CD4-positive, alpha-beta T cell (primary cell): ENCODE measurements around the gene PCGF3. TPM values are rescaled to one million over a fixed set of nuclear protein-coding genes. Genes with fewer than 3 reads are reported as not detected.

Source experiments
- ATAC-seq: fragments of 200-7000 bp; cut with Tn5 transposase; one replicate; pipeline ENCODE4 v1.10.0; 2022; ENCODE audit warnings: mild to moderate bottlenecking; ENCODE audit not compliant: poor library complexity
- CTCF ChIA-PET: fragments of 350-600 bp; sonication (Branson Sonifier 250); formaldehyde crosslinking; loops from one replicate; lab custom pipeline; 2021; ENCODE audit warnings: antibody characterized with exemption, inconsistent platforms; lab: Charles Lee
- POLR2A ChIA-PET: fragments of 350-600 bp; sonication (Branson Sonifier 250); formaldehyde crosslinking; loops from one replicate; lab custom pipeline; 2021; ENCODE audit warnings: antibody characterized with exemption, inconsistent platforms; lab: Charles Lee
- DNase-seq, 14 experiments: peaks; one replicate each; pipeline ENCODE4 v3.0.0-alpha.2; 2013 to 2020; ENCODE audit warnings: mixed read lengths in 2 of 14
- H3K27ac ChIP-seq, 2 donors: one replicate each; pipeline versions ENCODE4 v1.5.1 to v1.7.0; 2013; ENCODE audit warnings: low read length in 2 of 2, low read depth in 1 of 2, mild to moderate bottlenecking in 1 of 2
- H3K27me3 ChIP-seq, 2 experiments: 1 replicate in 1 of 2; 2 replicates in 1 of 2; pipeline versions ENCODE4 v1.6.1 to v1.7.0; 2013; ENCODE audit warnings: low read length in 2 of 2, control low read depth in 1 of 2, mild to moderate bottlenecking in 1 of 2, moderate library complexity in 1 of 2; ENCODE audit not compliant: insufficient read depth in 2 of 2, control insufficient read depth in 1 of 2
- H3K36me3 ChIP-seq: one replicate; pipeline ENCODE4 v1.6.1; 2013; ENCODE audit warnings: low read length, control low read depth; ENCODE audit not compliant: insufficient read depth
- H3K4me1 ChIP-seq: one replicate; pipeline ENCODE4 v1.6.1; 2013; ENCODE audit warnings: low read length, control low read depth; ENCODE audit not compliant: insufficient read depth
- H3K4me3 ChIP-seq: one replicate; pipeline ENCODE4 v1.5.1; 2013; ENCODE audit warnings: mild to moderate bottlenecking, low read length, moderate library complexity
- H3K9me3 ChIP-seq, 2 experiments: 1 replicate in 1 of 2; 2 replicates in 1 of 2; pipeline versions ENCODE4 v1.6.1 to v1.7.0; 2013; ENCODE audit warnings: low read length in 2 of 2, mild to moderate bottlenecking in 2 of 2, control low read depth in 1 of 2, moderate library complexity in 1 of 2; ENCODE audit not compliant: control insufficient read depth in 1 of 2, insufficient read depth in 1 of 2
- H3K27ac Mint-ChIP-seq: one replicate; pipeline ENCODE4 v1.8.0; 2020; ENCODE audit warnings: mixed read lengths
- H3K27me3 Mint-ChIP-seq: one replicate; pipeline ENCODE4 v1.8.0; 2021; ENCODE audit warnings: mixed read lengths
- H3K36me3 Mint-ChIP-seq: one replicate; pipeline ENCODE4 v1.8.0; 2021; ENCODE audit warnings: low read depth, mixed read lengths
- H3K4me1 Mint-ChIP-seq: one replicate; pipeline ENCODE4 v1.8.0; 2021; ENCODE audit warnings: low read depth, mixed read lengths
- H3K4me3 Mint-ChIP-seq: one replicate; pipeline ENCODE4 v1.8.0; 2020; ENCODE audit warnings: mild to moderate bottlenecking, mixed read lengths
- H3K9me3 Mint-ChIP-seq: one replicate; pipeline ENCODE4 v1.8.0; 2020; ENCODE audit warnings: mixed read lengths
- intact Hi-C, 2 experiments: fragments of 100-400 bp; cut with DNase I in 1 of 2; cut with micrococcal nuclease in 1 of 2; formaldehyde crosslinking; loops; one replicate each; pipeline versions ENCODE4 v1.15.1 to v1.9.0; 2023 to 2025; cut with DNase I, micrococcal nuclease
- total RNA-seq, 174 experiments: library from RNA in 2 of 174; stranded (reverse) in 2 of 174; gene quantifications; one replicate each; pipeline ENCODE4 v1.2.3 and lab custom pipeline; 2021 to 2026
- TF ChIP-seq, protein P1 (sequence below): fragments of 200-600 bp; IDR thresholded peaks from one replicate; pipeline ENCODE4 v1.8.0; 2022; ENCODE audit warnings: antibody characterized with exemption, mild to moderate bottlenecking

The PCGF3 gene
- total RNA-seq, 2 experiments from 2014 or later: 45.1 to 48.6 TPM

DNA sequence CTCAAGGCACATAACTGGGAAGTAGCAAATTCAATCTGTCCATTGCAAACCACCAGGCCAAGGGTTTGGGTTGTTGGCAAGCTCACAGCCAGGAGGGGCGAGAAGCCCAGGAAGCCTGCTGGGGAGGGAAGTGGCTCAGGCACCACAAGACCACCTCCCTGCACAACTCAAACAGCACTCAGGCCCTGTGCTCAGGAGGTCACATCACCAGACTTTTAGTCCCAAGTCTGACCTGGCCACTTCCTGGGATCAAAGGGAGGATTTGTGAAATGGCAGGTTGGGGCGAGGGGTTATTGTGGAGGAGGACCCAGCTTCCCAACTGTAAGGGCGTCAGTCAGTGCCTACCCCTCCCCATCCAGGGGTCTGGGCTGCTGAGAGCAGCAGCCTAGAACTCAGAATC lies 33.9 kb upstream of the PCGF3 start:
- DNase-seq (no peak), ATAC-seq (no peak)
- H3K27me3 Mint-ChIP-seq: no peaks in the 10 kb centered on the region
- peaks cover 4% of the 10 kb centered on the region for H3K4me1 Mint-ChIP-seq
- no peaks in the 10 kb centered on the region for H3K9me3 Mint-ChIP-seq
- H3K4me3 Mint-ChIP-seq: peak overlapping the region; percentile 75
- H3K27ac ChIP-seq: no peak overlapping the region
- H3K4me3 ChIP-seq: no peak overlapping the region
- peaks cover 34% of the 10 kb centered on the region for H3K36me3 Mint-ChIP-seq
- H3K27me3 ChIP-seq: no peaks in the 10 kb centered on the region
- peaks cover 22% of the 10 kb centered on the region for H3K36me3 ChIP-seq
- peaks cover 21% of the 10 kb centered on the region for H3K4me1 ChIP-seq
- TF ChIP-seq, protein P1, sequence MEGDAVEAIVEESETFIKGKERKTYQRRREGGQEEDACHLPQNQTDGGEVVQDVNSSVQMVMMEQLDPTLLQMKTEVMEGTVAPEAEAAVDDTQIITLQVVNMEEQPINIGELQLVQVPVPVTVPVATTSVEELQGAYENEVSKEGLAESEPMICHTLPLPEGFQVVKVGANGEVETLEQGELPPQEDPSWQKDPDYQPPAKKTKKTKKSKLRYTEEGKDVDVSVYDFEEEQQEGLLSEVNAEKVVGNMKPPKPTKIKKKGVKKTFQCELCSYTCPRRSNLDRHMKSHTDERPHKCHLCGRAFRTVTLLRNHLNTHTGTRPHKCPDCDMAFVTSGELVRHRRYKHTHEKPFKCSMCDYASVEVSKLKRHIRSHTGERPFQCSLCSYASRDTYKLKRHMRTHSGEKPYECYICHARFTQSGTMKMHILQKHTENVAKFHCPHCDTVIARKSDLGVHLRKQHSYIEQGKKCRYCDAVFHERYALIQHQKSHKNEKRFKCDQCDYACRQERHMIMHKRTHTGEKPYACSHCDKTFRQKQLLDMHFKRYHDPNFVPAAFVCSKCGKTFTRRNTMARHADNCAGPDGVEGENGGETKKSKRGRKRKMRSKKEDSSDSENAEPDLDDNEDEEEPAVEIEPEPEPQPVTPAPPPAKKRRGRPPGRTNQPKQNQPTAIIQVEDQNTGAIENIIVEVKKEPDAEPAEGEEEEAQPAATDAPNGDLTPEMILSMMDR: no peak
- POLR2A ChIA-PET: no interaction called here
- no peaks in the 10 kb centered on the region for H3K9me3 ChIP-seq
- H3K27ac Mint-ChIP-seq: no peak overlapping the region
- intact Hi-C loops: loop anchor here (5.0 to 10.0 kb wide), 5 partner anchors 169 to 1333 kb away; partner anchors contain the start of genes GAK (in 1 of the 2), IDUA (in 1 of the 2), NELFA (in 1 of the 2) and TMEM175 (in 1 of the 2)
- CTCF ChIA-PET: no interaction called here

GRCh38 chr4:673349-674091 lies 32.1 kb upstream of the PCGF3 start:
- ChIA-PET POLR2A (interaction anchor here (1.0 to 4.7 kb wide), 9 partner anchors 9 to 575 kb away, joined by 3 to 64 read pairs (median 7); partner anchors contain the start of genes CTBP1, GAK, IDUA and TMEM175), CTCF (interaction anchor here (1.0 to 1.6 kb wide), 4 partner anchors 7 to 429 kb away, joined by 4 to 6 read pairs (median 4); no protein-coding TSS in a partner anchor)
- no peak for DNase-seq
- Mint-ChIP-seq H3K36me3 (peaks cover 34% of the 10 kb centered on the region), H3K27me3 (no peaks in the 10 kb centered on the region), H3K27ac (peak overlapping the region; percentile 87), H3K9me3 (no peaks in the 10 kb centered on the region), H3K4me1 (peaks cover 4% of the 10 kb centered on the region), H3K4me3 (peak overlapping the region; percentile 81)
- peaks cover 21% of the 10 kb centered on the region for H3K4me1 ChIP-seq
- ATAC-seq: no peak
- H3K4me3 ChIP-seq: peak overlapping the region; percentile 74
- H3K36me3 ChIP-seq: peaks cover 22% of the 10 kb centered on the region
- H3K27ac ChIP-seq: no peak overlapping the region
- H3K27me3 ChIP-seq: no peaks in the 10 kb centered on the region
- no peaks in the 10 kb centered on the region for H3K9me3 ChIP-seq
- TF ChIP-seq, protein P1: no peak
- intact Hi-C loops: loop anchor here (1.0 to 10.0 kb wide), 8 partner anchors 31 to 1331 kb away; partner anchors contain the start of genes PCGF3 (in 2 of the 2), GAK (in 1 of the 2), IDUA (in 1 of the 2) and NELFA (in 1 of the 2)

DNA sequence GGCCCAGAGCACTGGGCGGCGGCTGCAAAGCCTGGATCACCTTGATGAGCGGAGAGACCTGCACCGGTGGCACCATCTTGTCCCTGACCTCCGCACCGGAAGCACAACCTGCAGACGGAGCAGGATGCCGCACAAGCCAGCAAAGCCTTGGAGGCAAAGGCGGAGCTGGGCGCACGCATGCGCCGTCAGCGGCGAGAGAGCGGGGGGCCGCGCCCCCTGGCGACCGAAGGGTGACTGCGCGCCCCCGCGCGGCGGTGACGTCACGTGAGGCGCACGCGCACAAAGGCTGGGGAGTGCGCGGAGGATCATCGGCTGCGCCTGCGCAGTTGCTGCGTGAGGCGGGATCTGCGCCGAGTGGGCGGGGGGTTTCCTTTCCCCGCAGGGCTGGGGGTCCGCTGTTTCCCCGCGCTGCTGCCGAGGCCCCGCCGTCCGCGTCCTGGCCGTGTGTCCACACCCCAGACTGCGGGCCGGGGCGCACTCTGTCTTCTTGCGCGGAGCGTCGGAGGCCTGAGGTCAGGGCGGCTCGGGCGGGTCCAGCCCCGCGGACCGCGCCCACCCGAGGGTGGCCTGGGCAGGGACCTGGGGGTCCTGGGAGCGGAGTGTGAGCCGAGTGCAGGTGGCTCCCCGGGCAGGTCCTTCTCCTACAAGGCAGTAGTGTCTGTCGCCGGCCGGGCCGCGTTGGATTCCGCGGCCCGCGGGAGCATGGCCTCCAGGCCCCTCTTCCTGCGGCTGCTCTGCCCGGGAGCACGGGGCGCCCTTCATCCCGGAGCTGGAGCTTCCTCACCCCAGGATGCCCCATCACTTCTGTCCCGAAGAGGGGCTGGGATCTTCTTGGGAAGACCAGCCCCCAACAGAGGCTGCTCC lies 31.2 kb upstream of the PCGF3 start, which contains the start of the genes ATP5ME and MYL5:
ATP5ME (minus strand) TSS at position 105 of the 864 bp plus-strand sequence; CDS start at position 76, 29 bp downstream.
MYL5 (plus strand) TSS at position 371 of the 864 bp plus-strand sequence. CDS start 3,485 bp downstream, outside the sequence.
- CTCF ChIA-PET: interaction anchor here (1.0 to 1.6 kb wide), 5 partner anchors 8 to 432 kb away, joined by 3 to 6 read pairs (median 4); no protein-coding TSS in a partner anchor
- H3K4me3 ChIP-seq: peak within 1 kb of the TSS; percentile 88
- peaks cover 21% of the 10 kb centered on the region for H3K4me1 ChIP-seq
- DNase-seq (peak; percentile 96 to 99 (median 97)), ATAC-seq (peak; percentile 91)
- H3K4me1 Mint-ChIP-seq: peaks cover 4% of the 10 kb centered on the region
- TF ChIP-seq, protein P1: peak; percentile 90
- H3K27me3 Mint-ChIP-seq: no peaks in the 10 kb centered on the region
- POLR2A ChIA-PET: interaction anchor here (0.5 to 4.7 kb wide), 14 partner anchors 10 to 1038 kb away, joined by 3 to 64 read pairs (median 4); partner anchors contain the start of genes CTBP1, GAK, IDUA and SLBP
- no peaks in the 10 kb centered on the region for H3K27me3 ChIP-seq
- no peaks in the 10 kb centered on the region for H3K9me3 ChIP-seq
- H3K9me3 Mint-ChIP-seq: no peaks in the 10 kb centered on the region
- peaks cover 34% of the 10 kb centered on the region for H3K36me3 Mint-ChIP-seq
- H3K27ac ChIP-seq: peak within 1 kb of the TSS; percentile 85 to 98
- H3K36me3 ChIP-seq: peaks cover 22% of the 10 kb centered on the region
- intact Hi-C loops: loop anchor here (1.0 to 10.0 kb wide), 9 partner anchors 30 to 1330 kb away; partner anchors contain the start of genes PCGF3 (in 2 of the 2), GAK (in 1 of the 2), IDUA (in 1 of the 2) and NELFA (in 1 of the 2)
- H3K27ac Mint-ChIP-seq: peak within 1 kb of the TSS; percentile 87
- H3K4me3 Mint-ChIP-seq: peak within 1 kb of the TSS; percentile 96
